EH (cell line): Measurements from ENCODE around the gene MSTN.
A peak's percentile ranks its signal among the peaks of the same experiment; 100 is the strongest.

Experiments used
- DNase-seq: peaks from one replicate; pipeline ENCODE4 v3.0.0-alpha.2; 2015; ENCODE audit warnings: low read depth

Gene MSTN

GRCh38 chr2:190062601-190063000 lies at the start of gene MSTN:
TSS of gene MSTN (minus strand) at chr2:190062729. CDS start at chr2:190062596, 133 bp downstream.
- no peak for DNase-seq

- no peak for DNase-seq
Measured at GRCh38 chr2:190111166-190111565, 48.6 kb upstream of the MSTN start.

GRCh38 chr2:190110699-190111098 lies 48.2 kb upstream of the MSTN start:
- no peak for DNase-seq

- DNase-seq, result peak; percentile 9
Measured at GRCh38 chr2:190110131-190110530, 47.6 kb upstream of the MSTN start.

GRCh38 chr2:190107409-190107808 lies 44.9 kb upstream of the MSTN start:
- DNase-seq, result no peak

- DNase-seq, result no peak
Measured at GRCh38 chr2:190106783-190107182, 44.3 kb upstream of the MSTN start.

GRCh38 chr2:190105554-190105953 lies 43.0 kb upstream of the MSTN start:
- no peak for DNase-seq

- no peak for DNase-seq
Measured at GRCh38 chr2:190103144-190103543, 40.6 kb upstream of the MSTN start.

- DNase-seq, result no peak
Measured at GRCh38 chr2:190099890-190100697, 37.6 kb upstream of the MSTN start.

GRCh38 chr2:190098851-190099250 lies 36.3 kb upstream of the MSTN start:
- no peak for DNase-seq

- DNase-seq, result no peak
Measured at GRCh38 chr2:190097115-190097514, 34.6 kb upstream of the MSTN start.

GRCh38 chr2:190094316-190094871 lies 31.9 kb upstream of the MSTN start:
- DNase-seq, result no peak

- DNase-seq, result no peak
Measured at GRCh38 chr2:190093793-190094192, 31.3 kb upstream of the MSTN start.

- DNase-seq, result no peak
Measured at GRCh38 chr2:190090148-190090547, 27.6 kb upstream of the MSTN start.

GRCh38 chr2:190088917-190089316 lies 26.4 kb upstream of the MSTN start:
- DNase-seq, result peak; percentile 70

- no peak for DNase-seq
Measured at GRCh38 chr2:190084704-190085103, 22.2 kb upstream of the MSTN start.

- no peak for DNase-seq
Measured at GRCh38 chr2:190082118-190082517, 19.6 kb upstream of the MSTN start.

GRCh38 chr2:190080527-190081049 lies 18.1 kb upstream of the MSTN start:
- DNase-seq, result no peak

- no peak for DNase-seq
Measured at GRCh38 chr2:190079160-190079559, 16.6 kb upstream of the MSTN start.

GRCh38 chr2:190075623-190076022 lies 13.1 kb upstream of the MSTN start:
- DNase-seq, result no peak

GRCh38 chr2:190069936-190070696 lies 7.6 kb upstream of the MSTN start:
- peak; percentile 74 for DNase-seq

- DNase-seq, result no peak
Measured at GRCh38 chr2:190068764-190069163, 6.2 kb upstream of the MSTN start.

- no peak for DNase-seq
Measured at GRCh38 chr2:190065839-190066238, 3.3 kb upstream of the MSTN start.
